Endodermal cell (in vitro differentiated cells): ENCODE data around the gene DDAH1. TPM values are rescaled to one million over a fixed set of nuclear protein-coding genes. Genes with fewer than 3 reads are reported as not detected.
A peak's percentile ranks its signal among the peaks of the same experiment; 100 is the strongest.

Source experiments
- DNase-seq: peaks from one replicate; pipeline ENCODE4 v3.0.0-alpha.2; 2017
- H3K27ac ChIP-seq: 2 replicates; pipeline ENCODE4 v1.5.1; 2013; ENCODE audit warnings: mild to moderate bottlenecking, low read depth, low read length, moderate library complexity
- H3K27me3 ChIP-seq: 2 replicates; pipeline ENCODE4 v1.6.1; 2013; ENCODE audit warnings: mild to moderate bottlenecking, low read length, moderate library complexity; ENCODE audit not compliant: insufficient read depth, control insufficient read depth, poor library complexity, severe bottlenecking
- H3K36me3 ChIP-seq: 2 replicates; pipeline ENCODE4 v1.7.0; 2013; ENCODE audit warnings: mild to moderate bottlenecking, low read length, moderate library complexity; ENCODE audit not compliant: control insufficient read depth, insufficient read depth
- H3K4me1 ChIP-seq: one replicate; pipeline ENCODE4 v1.7.0; 2013; ENCODE audit warnings: low read length; ENCODE audit not compliant: control insufficient read depth, insufficient read depth
- H3K4me3 ChIP-seq: 2 replicates; pipeline ENCODE4 v1.5.1; 2013; ENCODE audit warnings: mild to moderate bottlenecking, low read length, moderate library complexity
- H3K9ac ChIP-seq: 2 replicates; pipeline ENCODE4 v1.6.1; 2013; ENCODE audit warnings: mild to moderate bottlenecking, low read length, moderate library complexity; ENCODE audit not compliant: poor library complexity, severe bottlenecking; ENCODE audit errors: extremely low read depth
- H3K9me3 ChIP-seq: 2 replicates; pipeline ENCODE4 v1.6.1; 2013; ENCODE audit warnings: mild to moderate bottlenecking, low read length, moderate library complexity; ENCODE audit not compliant: control insufficient read depth
- H3K27ac Mint-ChIP-seq: 2 replicates; pipeline ENCODE4 v1.8.0; 2020; ENCODE audit warnings: mixed read lengths
- H3K27me3 Mint-ChIP-seq: 2 replicates; pipeline ENCODE4 v1.8.0; 2021; ENCODE audit warnings: mild to moderate bottlenecking, mixed read lengths; ENCODE audit not compliant: insufficient read depth
- H3K36me3 Mint-ChIP-seq: 2 replicates; pipeline ENCODE4 v1.8.0; 2020; ENCODE audit warnings: low read depth, mixed read lengths
- H3K4me1 Mint-ChIP-seq: 2 replicates; pipeline ENCODE4 v1.8.0; 2020; ENCODE audit warnings: mixed read lengths
- H3K4me3 Mint-ChIP-seq: 2 replicates; pipeline ENCODE4 v1.8.0; 2020; ENCODE audit warnings: mild to moderate bottlenecking, moderate library complexity, mixed read lengths
- H3K9me3 Mint-ChIP-seq: 2 replicates; pipeline ENCODE4 v1.8.0; 2020; ENCODE audit warnings: mild to moderate bottlenecking, mixed read lengths
- WGBS, 2 experiments: methylation state at CpG; one replicate each; pipeline versions ENCODE4 v1.1.5 to v1.1.7; 2013; ENCODE audit warnings: missing lambda C conversion rate in 2 of 2, mixed read lengths in 1 of 2; ENCODE audit not compliant: insufficient coverage in 1 of 2, insufficient read length in 1 of 2; 5-methylcytosine and 5-hydroxymethylcytosine counted together
- total RNA-seq, 2 donors: library from RNA; stranded (reverse); fragmentation: NEBNext Ultra II Directional in 1 of 2; extraction: Animal tissue kit (Norgen Biotek cat#: 25700) in 1 of 2; gene quantifications; 2 replicates in 1 of 2; 3 replicates in 1 of 2; pipeline ENCODE4 v1.2.1, GENCODE V29; 2021
- TF ChIP-seq, protein P1 (sequence below): fragments of 200-600 bp; sonication (generic); conservative IDR thresholded peaks from 2 replicates; pipeline ENCODE4 v1.5.0; 2021; ENCODE audit warnings: antibody characterized with exemption, mild to moderate bottlenecking

Gene DDAH1
- total RNA-seq, 2 donors from 2014 or later: 16.3 to 22.8 TPM

- H3K4me1 ChIP-seq: no peaks in the 10 kb centered on the region
- no CpG with 5 or more reads among the region's 1 CpG for WGBS, 2 experiments
- peak overlapping the region; percentile 61 for H3K27ac Mint-ChIP-seq
Measured at GRCh38 chr1:85343612-85344255, 121.2 kb downstream of the DDAH1 start.

GRCh38 chr1:85343213-85343611, 121.7 kb downstream of the DDAH1 start:
- Histone ChIP-seq H3K4me1 (no peaks in the 10 kb centered on the region), H3K9ac (no peak overlapping the region), H3K27me3 (no peaks in the 10 kb centered on the region), H3K9me3 (no peaks in the 10 kb centered on the region), H3K4me3 (no peak overlapping the region), H3K36me3 (no peaks in the 10 kb centered on the region), H3K27ac (peak overlapping the region; percentile 25)
- no peaks in the 10 kb centered on the region for H3K36me3 Mint-ChIP-seq
- TF ChIP-seq, protein P1, sequence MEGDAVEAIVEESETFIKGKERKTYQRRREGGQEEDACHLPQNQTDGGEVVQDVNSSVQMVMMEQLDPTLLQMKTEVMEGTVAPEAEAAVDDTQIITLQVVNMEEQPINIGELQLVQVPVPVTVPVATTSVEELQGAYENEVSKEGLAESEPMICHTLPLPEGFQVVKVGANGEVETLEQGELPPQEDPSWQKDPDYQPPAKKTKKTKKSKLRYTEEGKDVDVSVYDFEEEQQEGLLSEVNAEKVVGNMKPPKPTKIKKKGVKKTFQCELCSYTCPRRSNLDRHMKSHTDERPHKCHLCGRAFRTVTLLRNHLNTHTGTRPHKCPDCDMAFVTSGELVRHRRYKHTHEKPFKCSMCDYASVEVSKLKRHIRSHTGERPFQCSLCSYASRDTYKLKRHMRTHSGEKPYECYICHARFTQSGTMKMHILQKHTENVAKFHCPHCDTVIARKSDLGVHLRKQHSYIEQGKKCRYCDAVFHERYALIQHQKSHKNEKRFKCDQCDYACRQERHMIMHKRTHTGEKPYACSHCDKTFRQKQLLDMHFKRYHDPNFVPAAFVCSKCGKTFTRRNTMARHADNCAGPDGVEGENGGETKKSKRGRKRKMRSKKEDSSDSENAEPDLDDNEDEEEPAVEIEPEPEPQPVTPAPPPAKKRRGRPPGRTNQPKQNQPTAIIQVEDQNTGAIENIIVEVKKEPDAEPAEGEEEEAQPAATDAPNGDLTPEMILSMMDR: no peak
- no peaks in the 10 kb centered on the region for H3K27me3 Mint-ChIP-seq
- 100% methylated on average over 1 of the region's 1 CpG; no CpG with 5 or more reads in 1 of the 2 experiments for WGBS, 2 experiments
- no peak overlapping the region for H3K4me3 Mint-ChIP-seq
- peak overlapping the region; percentile 61 for H3K27ac Mint-ChIP-seq
- no peak for DNase-seq
- no peaks in the 10 kb centered on the region for H3K9me3 Mint-ChIP-seq
- H3K4me1 Mint-ChIP-seq: peaks cover 22% of the 10 kb centered on the region

More at GRCh38 chr1:85343612-85344255, 121.2 kb downstream of the DDAH1 start:
- H3K9me3 ChIP-seq: no peaks in the 10 kb centered on the region
- no peaks in the 10 kb centered on the region for H3K36me3 Mint-ChIP-seq
- no peaks in the 10 kb centered on the region for H3K27me3 ChIP-seq
- no peak overlapping the region for H3K9ac ChIP-seq
- TF ChIP-seq, protein P1: no peak
- H3K4me3 ChIP-seq: no peak overlapping the region
- H3K36me3 ChIP-seq: no peaks in the 10 kb centered on the region
- no peaks in the 10 kb centered on the region for H3K27me3 Mint-ChIP-seq
- peaks cover 22% of the 10 kb centered on the region for H3K4me1 Mint-ChIP-seq
- no peaks in the 10 kb centered on the region for H3K9me3 Mint-ChIP-seq
- no peak overlapping the region for H3K4me3 Mint-ChIP-seq
- no peak for DNase-seq
- H3K27ac ChIP-seq: peak overlapping the region; percentile 25

DNA sequence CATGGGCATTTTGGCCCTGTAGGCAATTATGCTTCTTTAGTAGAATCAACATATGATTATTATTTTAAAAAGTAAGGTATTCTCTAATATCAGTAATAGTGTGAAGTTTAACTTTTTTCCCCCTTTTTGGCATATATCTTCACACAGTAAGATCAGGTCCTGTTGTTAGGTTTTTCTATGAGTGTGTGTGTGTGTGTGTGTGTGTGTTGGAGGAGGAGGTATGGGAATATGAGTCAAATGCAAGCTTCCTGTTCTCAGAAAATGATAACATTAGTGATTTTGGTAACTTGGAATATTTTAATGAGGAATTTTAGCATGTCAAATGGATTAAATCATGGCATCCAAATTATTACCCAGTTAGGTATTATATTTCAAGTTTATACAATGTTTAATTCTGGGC, 122.8 kb downstream of the DDAH1 start:
- no peaks in the 10 kb centered on the region for H3K36me3 Mint-ChIP-seq
- no peak overlapping the region for H3K27ac Mint-ChIP-seq

More for the DNA sequence above, 122.8 kb downstream of the DDAH1 start:
- TF ChIP-seq, protein P1: no peak
- no peak overlapping the region for H3K4me3 ChIP-seq
- H3K27me3 Mint-ChIP-seq: no peaks in the 10 kb centered on the region
- peaks cover 22% of the 10 kb centered on the region for H3K4me1 Mint-ChIP-seq
- DNase-seq: no peak
- no peaks in the 10 kb centered on the region for H3K9me3 ChIP-seq
- H3K9ac ChIP-seq: no peak overlapping the region
- no peaks in the 10 kb centered on the region for H3K27me3 ChIP-seq
- no peaks in the 10 kb centered on the region for H3K36me3 ChIP-seq
- no peak overlapping the region for H3K4me3 Mint-ChIP-seq
- H3K4me1 ChIP-seq: no peaks in the 10 kb centered on the region
- H3K27ac ChIP-seq: no peak overlapping the region
- no peaks in the 10 kb centered on the region for H3K9me3 Mint-ChIP-seq
